Hematopoietic multipotent progenitor cell treated with erythropoietin and hydrocortisone succinate and interleukin-3 and kit ligand, for 17 days (in vitro differentiated cells): ENCODE data around the gene COQ3.
"Not testable (repeated sequence)": the region's sequence is repeated elsewhere in the genome, so short reads cannot be mapped to it uniquely, and the experiment has no call there.

Experiments used
- DNase-seq: peaks from one replicate; pipeline ENCODE4 v3.0.0-alpha.2; 2015; ENCODE audit warnings: low spot score

The COQ3 gene

GRCh38 chr6:99384507-99384906 lies 9.5 kb downstream of the COQ3 start:
- no peak for DNase-seq

- DNase-seq, result no peak
Observed at GRCh38 chr6:99378636-99379035, 15.4 kb downstream of the COQ3 start.

GRCh38 chr6:99369533-99369932 lies 24.5 kb downstream of the COQ3 start:
- no peak for DNase-seq

GRCh38 chr6:99366852-99367251 lies 27.1 kb downstream of the COQ3 start:
- DNase-seq, result no peak

- DNase-seq, result no peak
Observed at GRCh38 chr6:99364026-99364425, 30.0 kb downstream of the COQ3 start.

- DNase-seq, result no peak
Observed at GRCh38 chr6:99362678-99363268, 31.2 kb downstream of the COQ3 start.

- DNase-seq, result no peak
Observed at GRCh38 chr6:99359800-99360199, 34.2 kb downstream of the COQ3 start.

DNA sequence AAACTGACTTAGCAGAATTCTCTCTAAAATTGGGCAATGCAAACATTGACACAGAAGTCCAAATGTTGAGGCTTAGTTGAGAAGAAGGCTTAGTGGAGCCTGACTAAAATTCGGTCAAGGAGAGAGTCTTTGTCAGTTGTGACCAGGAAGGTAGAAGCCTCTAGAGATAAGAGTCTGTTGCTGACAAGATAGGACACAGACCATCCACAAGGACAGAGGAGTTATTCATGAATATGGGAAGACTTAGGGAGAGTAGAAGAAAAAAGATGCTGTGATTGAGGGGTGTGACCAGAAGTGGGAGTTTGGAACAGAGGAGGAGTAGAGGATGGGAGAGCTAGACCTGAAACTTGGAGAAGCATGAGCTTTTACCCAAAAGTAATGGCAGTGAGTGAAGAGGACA lies 37.4 kb downstream of the COQ3 start:
- DNase-seq, result no peak

- no peak for DNase-seq
Observed at GRCh38 chr6:99354983-99355382, 39.0 kb downstream of the COQ3 start.

- DNase-seq, result no peak
Observed at GRCh38 chr6:99353126-99353525, 40.9 kb downstream of the COQ3 start.

DNA sequence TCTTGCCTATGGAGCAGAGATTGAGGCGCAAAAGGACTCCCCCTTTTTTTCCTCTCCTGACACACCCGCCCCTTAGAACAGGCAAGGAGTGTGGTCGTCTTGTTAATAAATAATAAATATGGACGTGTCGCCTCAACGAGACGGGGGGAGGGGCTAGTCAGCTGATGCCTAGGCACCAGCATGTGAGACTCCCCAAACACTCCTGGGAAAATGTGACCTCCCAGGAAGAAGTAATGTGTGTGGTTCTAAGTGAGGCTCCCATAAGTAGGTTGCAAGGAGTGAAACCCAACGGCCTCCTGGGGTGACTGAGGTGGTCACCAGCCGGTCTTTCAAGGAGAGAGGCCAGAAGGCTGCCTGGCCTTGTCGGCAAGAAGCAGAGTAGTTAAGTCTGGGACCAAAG lies 43.4 kb downstream of the COQ3 start:
- DNase-seq, result no peak

GRCh38 chr6:99349171-99350141 lies 44.5 kb downstream of the COQ3 start, which contains the start of gene FAXC:
Gene FAXC (minus strand): TSS chr6:99349674. CDS start chr6:99349372, 302 bp downstream.
- DNase-seq, result no peak

GRCh38 chr6:99348288-99349170 lies 45.5 kb downstream of the COQ3 start:
- no peak for DNase-seq

DNA sequence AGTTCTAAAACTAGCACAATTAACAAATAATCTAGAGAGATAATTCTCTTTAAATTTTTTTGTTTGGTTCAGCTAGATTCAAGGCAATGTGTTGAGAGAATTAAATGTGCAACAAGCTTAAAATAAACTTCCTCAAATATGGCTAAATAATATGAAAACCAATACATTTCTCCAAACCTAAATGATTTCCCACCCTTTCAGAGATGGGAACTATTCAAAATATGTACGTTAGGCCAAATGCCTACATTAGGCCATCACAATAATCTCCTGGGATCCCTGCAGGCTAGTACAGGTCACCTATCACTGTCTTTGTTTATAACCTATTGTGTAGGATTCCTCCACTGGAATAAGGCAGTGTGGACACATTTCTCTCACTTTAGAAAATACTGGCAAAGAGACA lies 46.2 kb downstream of the COQ3 start:
- no peak for DNase-seq

DNA sequence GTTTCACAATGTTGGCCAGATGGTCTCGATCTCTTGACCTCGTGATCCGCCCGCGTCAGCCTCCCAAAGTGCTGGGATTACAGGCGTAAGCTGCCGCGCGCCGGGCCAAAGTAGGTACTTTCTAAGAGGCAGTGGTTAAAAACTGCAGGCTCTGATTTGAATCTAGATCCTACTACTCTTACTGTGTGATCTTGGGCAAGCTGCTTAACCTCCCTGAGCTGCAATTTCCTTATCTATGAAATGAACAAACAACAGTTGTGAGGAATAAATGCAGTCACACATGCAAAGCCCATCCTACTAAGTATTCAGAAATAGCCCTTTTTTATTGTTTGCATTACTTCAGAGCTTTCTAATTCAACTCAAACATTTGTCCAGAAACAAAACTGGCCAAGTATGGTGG lies 47.4 kb downstream of the COQ3 start:
- DNase-seq, result no peak

- DNase-seq, result no peak
Observed at GRCh38 chr6:99345164-99345563, 48.8 kb downstream of the COQ3 start.

DNA sequence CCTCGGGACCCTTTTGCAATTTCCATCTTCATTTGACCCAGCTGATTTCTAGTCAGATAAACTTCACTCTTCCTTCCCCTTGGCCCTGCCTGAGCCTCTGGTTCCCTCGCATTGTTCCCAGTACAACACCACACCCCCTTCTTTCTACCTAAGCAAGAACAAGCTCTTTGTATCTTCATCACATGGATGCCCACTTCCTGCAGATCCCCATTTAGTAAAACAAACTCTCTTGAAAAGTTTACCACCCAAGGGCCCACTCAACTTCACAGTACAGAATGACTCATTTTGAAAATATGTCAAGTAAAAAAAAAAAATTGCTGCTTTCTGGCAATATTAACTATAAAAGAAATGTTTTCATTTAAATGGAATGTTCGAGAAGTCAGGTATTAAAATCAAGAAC lies 49.7 kb downstream of the COQ3 start:
- no peak for DNase-seq

DNA sequence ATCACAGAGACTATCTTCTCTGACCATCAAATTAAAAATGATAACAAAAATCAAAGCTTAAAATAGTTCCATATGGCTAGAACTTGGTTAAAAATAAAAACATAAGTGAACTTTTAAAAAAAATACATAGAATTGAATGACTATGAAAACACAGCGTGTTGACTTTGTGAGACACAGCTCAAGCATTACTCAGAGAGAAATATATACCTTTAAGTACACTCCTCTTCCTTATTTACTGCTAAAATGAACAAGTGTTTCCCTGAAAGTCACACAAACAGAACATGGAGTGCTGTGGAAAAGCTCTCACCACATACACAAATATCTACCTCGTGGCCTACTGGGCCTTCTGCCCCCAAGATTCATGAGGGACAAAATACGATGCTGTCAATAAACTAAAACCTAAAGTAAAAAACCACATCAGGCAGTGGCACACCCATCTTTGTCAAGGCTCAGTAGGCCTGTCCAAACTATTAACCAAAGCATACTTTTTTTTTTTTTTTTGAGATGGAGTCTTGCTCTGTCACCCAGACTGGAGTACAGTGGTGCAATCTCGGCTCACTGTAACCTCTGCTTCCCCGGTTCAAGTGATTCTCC lies 52.0 kb downstream of the COQ3 start:
- no peak for DNase-seq

- no peak for DNase-seq
Observed at GRCh38 chr6:99338188-99338587, 55.8 kb downstream of the COQ3 start.

- DNase-seq, result not testable (repeated sequence)
Observed at GRCh38 chr6:99335298-99335697, 58.7 kb downstream of the COQ3 start.

GRCh38 chr6:99334526-99335127 lies 59.4 kb downstream of the COQ3 start:
- peak; percentile 10 for DNase-seq

DNA sequence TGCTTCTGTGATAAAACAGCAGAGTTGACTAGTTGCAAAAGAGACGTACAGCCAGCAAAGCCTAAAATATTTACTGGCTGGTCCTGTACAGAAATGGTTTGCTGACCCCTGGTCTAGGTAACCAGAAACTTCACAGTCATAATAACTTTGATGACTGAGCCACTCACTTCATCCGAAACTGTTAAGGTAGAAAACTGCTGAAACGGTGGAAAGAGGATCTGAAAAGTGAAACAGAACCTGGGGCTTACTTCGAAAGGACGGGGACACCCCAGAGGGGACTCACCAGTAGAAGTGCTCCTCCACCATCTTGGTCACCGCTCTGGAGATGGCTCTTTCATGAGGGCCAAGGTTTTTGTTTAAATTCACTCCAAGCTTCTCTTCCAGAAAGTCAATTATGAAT lies 60.9 kb downstream of the COQ3 start:
- DNase-seq, result no peak
